ENCODE measurements around the gene ANP32E. TPM values are rescaled to one million over a fixed set of nuclear protein-coding genes. Genes with fewer than 3 reads are reported as not detected.
"Not testable (repeated sequence)": the region's sequence is repeated elsewhere in the genome, so short reads cannot be mapped to it uniquely, and the experiment has no call there.

Gene ANP32E
- total RNA-seq, 1 donor from 2014 or later = 52.1 TPM

DNA sequence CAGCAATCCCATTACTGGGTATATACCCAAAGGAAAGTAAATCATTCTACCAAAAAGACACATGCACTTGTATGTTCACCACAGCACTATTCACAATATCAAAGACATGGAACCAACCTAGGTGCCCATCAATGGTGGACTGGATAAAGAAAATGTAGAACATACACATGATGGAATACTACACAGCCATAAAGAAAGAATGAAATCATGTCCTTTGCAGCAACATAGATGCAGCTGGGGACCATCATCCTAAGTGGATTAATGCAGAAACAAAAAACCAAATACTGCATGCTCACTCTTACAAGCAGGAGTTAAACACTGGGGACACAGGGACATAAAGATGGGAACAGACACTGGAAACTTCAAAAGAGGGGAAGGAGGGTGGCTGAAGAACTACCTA is 8.7 kb downstream of the ANP32E start:
- no peaks in the 10 kb centered on the region for H3K9me3 Mint-ChIP-seq (ENCODE audit: low read depth)
- no peaks in the 10 kb centered on the region for H3K4me1 Mint-ChIP-seq (ENCODE audit: low read depth)
- peaks cover 28% of the 10 kb centered on the region for H3K36me3 Mint-ChIP-seq (ENCODE audit: insufficient read depth)
- no peak overlapping the region for H3K4me3 Mint-ChIP-seq (ENCODE audit: low read depth)
- no peaks in the 10 kb centered on the region for H3K27me3 Mint-ChIP-seq
- no peak for DNase-seq (ENCODE audit: low spot score, unreplicated experiment)
- H3K27ac Mint-ChIP-seq = no peak overlapping the region
- TF ChIP-seq, protein P1, sequence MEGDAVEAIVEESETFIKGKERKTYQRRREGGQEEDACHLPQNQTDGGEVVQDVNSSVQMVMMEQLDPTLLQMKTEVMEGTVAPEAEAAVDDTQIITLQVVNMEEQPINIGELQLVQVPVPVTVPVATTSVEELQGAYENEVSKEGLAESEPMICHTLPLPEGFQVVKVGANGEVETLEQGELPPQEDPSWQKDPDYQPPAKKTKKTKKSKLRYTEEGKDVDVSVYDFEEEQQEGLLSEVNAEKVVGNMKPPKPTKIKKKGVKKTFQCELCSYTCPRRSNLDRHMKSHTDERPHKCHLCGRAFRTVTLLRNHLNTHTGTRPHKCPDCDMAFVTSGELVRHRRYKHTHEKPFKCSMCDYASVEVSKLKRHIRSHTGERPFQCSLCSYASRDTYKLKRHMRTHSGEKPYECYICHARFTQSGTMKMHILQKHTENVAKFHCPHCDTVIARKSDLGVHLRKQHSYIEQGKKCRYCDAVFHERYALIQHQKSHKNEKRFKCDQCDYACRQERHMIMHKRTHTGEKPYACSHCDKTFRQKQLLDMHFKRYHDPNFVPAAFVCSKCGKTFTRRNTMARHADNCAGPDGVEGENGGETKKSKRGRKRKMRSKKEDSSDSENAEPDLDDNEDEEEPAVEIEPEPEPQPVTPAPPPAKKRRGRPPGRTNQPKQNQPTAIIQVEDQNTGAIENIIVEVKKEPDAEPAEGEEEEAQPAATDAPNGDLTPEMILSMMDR (IDR thresholded peaks at IDR 0.05; ENCODE audit: unreplicated experiment) = no peak

DNA sequence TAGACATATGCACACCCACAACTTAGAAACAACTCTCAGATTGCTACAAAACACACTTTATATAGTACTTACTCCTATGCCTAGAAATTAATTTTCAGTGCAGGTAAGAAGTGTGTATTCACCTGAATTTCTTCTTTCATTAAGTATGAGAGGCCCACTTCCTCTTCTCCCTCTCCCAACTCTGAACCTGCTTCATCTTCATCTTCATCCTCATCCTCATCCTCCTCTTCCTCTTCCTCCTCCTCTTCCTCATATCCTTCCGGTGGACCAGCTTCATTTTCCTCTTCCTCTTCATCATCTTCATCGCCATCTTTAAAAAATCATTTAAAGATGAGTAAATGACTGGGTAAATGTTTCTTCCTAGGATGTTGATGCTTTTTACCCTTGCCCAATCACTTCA is 9.4 kb downstream of the ANP32E start:
- Mint-ChIP-seq H3K9me3 (ENCODE audit: low read depth) (no peaks in the 10 kb centered on the region), H3K27ac (no peak overlapping the region), H3K36me3 (ENCODE audit: insufficient read depth) (peaks cover 30% of the 10 kb centered on the region)

DNA sequence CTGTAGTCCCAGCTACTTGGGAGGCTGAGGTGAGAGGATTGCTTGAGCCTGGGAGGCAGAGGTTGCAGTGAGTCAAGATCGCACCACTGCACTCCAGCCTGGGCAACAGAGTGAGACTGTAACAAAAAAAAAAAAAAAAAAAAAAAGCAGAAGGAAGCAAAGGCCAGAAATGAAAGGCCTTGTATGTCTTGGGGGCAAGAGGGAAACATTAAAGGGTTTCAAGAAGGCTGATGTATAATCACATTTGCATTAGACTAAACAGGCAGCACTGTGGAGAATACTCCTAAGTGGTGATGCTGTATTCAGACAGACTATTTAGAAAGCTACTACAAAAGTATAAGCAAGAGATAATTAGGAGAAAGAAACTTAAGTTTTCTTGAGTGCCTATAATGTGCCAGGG is 10.4 kb downstream of the ANP32E start:
- H3K4me1 Mint-ChIP-seq (ENCODE audit: low read depth) = no peaks in the 10 kb centered on the region
- H3K27ac Mint-ChIP-seq = no peak overlapping the region
- H3K4me3 Mint-ChIP-seq (ENCODE audit: low read depth) = no peak overlapping the region
- TF ChIP-seq, protein P1 (IDR thresholded peaks at IDR 0.05; ENCODE audit: unreplicated experiment) = no peak
- no peaks in the 10 kb centered on the region for H3K27me3 Mint-ChIP-seq
- H3K9me3 Mint-ChIP-seq (ENCODE audit: low read depth) = no peaks in the 10 kb centered on the region
- H3K36me3 Mint-ChIP-seq (ENCODE audit: insufficient read depth) = peaks cover 28% of the 10 kb centered on the region
- no peak for DNase-seq (ENCODE audit: low spot score, unreplicated experiment)

More for the DNA sequence above, 9.4 kb downstream of the ANP32E start:
- Mint-ChIP-seq H3K4me1 (ENCODE audit: low read depth) (no peaks in the 10 kb centered on the region), H3K4me3 (ENCODE audit: low read depth) (no peak overlapping the region), H3K27me3 (no peaks in the 10 kb centered on the region)
- TF ChIP-seq, protein P1 (IDR thresholded peaks at IDR 0.05; ENCODE audit: unreplicated experiment) = no peak
- no peak for DNase-seq (ENCODE audit: low spot score, unreplicated experiment)

DNA sequence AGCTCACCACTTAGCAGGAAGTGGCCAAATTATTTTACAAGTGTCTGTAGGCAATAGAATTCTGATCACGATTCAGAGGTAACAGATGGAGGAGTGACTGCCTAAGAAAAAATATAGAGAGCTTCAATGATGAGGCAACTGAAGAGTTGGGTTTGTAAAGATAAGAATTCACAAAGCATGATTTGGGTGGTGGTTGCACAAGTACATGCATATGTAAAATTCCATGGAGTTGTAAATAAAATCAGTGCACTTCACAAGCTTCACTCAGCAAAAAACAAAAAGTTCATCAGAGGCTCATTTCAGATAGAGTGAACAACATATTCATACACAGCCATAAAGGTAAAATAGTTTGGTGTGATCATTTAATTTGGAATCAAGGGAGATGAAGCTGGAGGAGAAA is 10.9 kb downstream of the ANP32E start:
- H3K4me3 Mint-ChIP-seq (ENCODE audit: low read depth) = no peak overlapping the region
- H3K9me3 Mint-ChIP-seq (ENCODE audit: low read depth) = no peaks in the 10 kb centered on the region
- H3K36me3 Mint-ChIP-seq (ENCODE audit: insufficient read depth) = peaks cover 26% of the 10 kb centered on the region
- no peaks in the 10 kb centered on the region for H3K27me3 Mint-ChIP-seq
- no peak overlapping the region for H3K27ac Mint-ChIP-seq
- no peaks in the 10 kb centered on the region for H3K4me1 Mint-ChIP-seq (ENCODE audit: low read depth)
- TF ChIP-seq, protein P1 (IDR thresholded peaks at IDR 0.05; ENCODE audit: unreplicated experiment) = no peak
- no peak for DNase-seq (ENCODE audit: low spot score, unreplicated experiment)

DNA sequence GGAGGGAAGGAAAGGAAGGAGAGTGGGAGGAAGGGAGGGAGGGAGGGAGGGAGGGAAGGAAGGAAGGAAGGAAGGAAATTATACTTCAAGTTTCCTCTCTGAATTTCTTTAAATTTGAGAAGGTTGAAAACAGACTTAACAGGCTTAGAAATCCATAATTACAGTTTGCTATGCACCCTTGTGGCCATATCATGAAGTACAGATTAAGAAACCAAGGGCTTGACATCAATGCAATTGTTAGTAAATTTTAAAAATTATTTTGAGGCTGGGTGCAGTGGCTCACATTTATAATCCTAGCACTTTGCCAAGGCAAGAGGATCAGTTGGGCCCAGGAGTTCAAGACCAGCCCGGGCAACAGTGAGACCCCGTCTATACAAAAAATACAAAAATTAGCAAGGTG is 14.4 kb downstream of the ANP32E start:
- H3K27ac Mint-ChIP-seq = no peak overlapping the region
- no peak overlapping the region for H3K4me3 Mint-ChIP-seq (ENCODE audit: low read depth)
- TF ChIP-seq, protein P1 (IDR thresholded peaks at IDR 0.05; ENCODE audit: unreplicated experiment) = peak; percentile 58
- H3K9me3 Mint-ChIP-seq (ENCODE audit: low read depth) = no peaks in the 10 kb centered on the region
- no peaks in the 10 kb centered on the region for H3K4me1 Mint-ChIP-seq (ENCODE audit: low read depth)
- DNase-seq (ENCODE audit: low spot score, unreplicated experiment) = no peak
- H3K36me3 Mint-ChIP-seq (ENCODE audit: insufficient read depth) = peaks cover 13% of the 10 kb centered on the region
- no peaks in the 10 kb centered on the region for H3K27me3 Mint-ChIP-seq

DNA sequence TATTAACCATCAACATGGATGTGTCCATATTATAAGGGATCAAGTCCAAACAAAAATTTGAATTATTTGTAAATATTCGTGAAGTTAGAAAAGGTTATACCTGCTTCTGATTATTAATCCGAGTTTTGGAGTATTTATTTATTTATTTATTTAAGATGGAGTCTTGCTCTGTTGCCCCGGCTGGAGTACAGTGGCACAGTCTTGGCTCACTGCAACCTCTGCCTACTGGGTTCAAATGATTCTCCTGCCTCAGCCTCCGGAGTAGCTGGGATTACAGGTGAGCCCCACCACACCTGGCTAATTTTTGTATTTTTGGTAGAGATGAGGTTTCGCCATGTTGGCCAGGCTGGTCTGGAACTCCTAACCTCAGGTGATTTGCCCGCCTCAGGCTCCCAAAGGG is 20.1 kb downstream of the ANP32E start:
- H3K27me3 Mint-ChIP-seq; H3K9me3 Mint-ChIP-seq (ENCODE audit: low read depth); DNase-seq (ENCODE audit: low spot score, unreplicated experiment); H3K4me3 Mint-ChIP-seq (ENCODE audit: low read depth); H3K4me1 Mint-ChIP-seq (ENCODE audit: low read depth); H3K36me3 Mint-ChIP-seq (ENCODE audit: insufficient read depth); H3K27ac Mint-ChIP-seq: not testable (repeated sequence)

DNA sequence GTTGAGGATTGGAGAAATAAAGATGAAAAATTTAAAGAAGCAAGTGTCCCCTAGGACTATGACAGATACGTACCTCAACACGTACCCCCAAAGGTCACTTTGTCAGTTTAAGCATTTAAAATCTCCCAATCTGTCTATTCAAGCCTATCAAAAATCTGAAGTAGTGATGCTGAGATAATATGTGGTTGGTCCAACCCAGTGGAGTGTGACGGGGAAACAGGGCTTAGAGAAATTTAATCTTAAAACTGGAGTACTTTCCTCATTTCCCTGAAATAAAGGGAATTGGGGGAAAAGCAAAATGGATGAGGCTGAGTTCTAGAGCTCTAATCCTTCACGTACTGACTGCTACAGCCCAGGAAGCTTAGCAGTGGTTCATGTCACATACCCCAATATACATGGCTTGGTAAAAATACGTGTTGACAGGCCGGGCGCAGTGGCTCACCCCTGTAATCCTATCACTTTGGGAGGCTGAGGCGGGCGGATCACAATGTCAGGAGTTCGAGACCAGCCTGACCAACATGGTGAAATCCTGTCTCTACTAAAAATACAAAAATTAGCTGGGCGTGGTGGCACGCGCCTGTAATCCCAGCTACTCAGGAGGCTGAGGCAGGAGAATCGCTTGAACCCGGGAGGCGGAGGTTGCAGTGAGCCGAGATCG is 21.7 kb downstream of the ANP32E start:
- Mint-ChIP-seq H3K27ac (peak overlapping the region; percentile 94), H3K4me3 (ENCODE audit: low read depth) (peak overlapping the region; percentile 79), H3K27me3 (peaks cover 14% of the 10 kb centered on the region)
- not testable (repeated sequence) for H3K4me1 Mint-ChIP-seq (ENCODE audit: low read depth); H3K36me3 Mint-ChIP-seq (ENCODE audit: insufficient read depth); H3K9me3 Mint-ChIP-seq (ENCODE audit: low read depth); DNase-seq (ENCODE audit: low spot score, unreplicated experiment)

Data from progenitor cell of endocrine pancreas (in vitro differentiated cells).